NOMO-1 treated with dmso at 0.1 percent for 144 hours (cell line): ENCODE measurements around the gene SLC38A11.

Experiments
- DNase-seq: peaks from one replicate; lab custom pipeline; 2025; ENCODE audit not compliant: unreplicated experiment; lab: John Stamatoyannopoulos, UW

SLC38A11 gene

GRCh38 chr2:164846276-164846675 is 109.0 kb downstream of the SLC38A11 start:
- DNase-seq = no peak
